ENCODE measurements around the gene PPP2R3A.

DNA sequence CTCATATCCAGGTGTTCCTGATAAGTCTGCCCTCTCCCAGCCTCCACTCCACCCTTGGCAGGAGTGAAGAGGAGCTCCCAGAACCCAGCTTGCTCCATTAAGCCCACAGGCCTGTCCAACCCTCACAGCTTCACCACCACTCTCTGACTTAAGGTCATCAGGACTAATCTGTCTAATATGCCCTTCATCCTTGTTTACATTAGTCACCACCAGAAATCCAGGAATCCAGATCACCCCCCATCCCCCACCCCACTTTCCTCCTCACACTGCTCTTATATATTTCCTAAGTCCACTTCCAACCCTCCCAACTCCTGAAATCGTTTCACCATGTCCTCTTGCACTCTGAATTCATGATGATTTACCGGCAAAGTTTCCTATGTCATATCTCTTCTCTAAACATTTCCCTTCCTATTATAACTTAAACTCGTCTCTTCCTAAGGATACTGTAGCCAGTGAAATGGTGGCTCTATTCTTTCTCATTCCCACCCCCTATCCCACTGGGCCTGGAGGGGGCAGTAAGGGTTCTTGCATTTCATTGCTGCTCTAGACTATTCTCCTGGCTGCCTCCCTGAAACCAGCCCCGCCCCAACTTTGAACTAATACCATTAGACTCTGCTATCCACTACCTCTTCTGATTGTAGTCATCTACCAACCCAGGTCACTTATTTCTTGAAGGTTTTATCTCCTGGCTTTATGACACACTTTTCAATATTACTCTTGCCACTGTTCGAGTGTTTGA is 43.4 kb downstream of the PPP2R3A start:
- no peak for TF ChIP-seq POLR2A (IDR thresholded peaks at IDR 0.05)
- TF ChIP-seq, protein P1, sequence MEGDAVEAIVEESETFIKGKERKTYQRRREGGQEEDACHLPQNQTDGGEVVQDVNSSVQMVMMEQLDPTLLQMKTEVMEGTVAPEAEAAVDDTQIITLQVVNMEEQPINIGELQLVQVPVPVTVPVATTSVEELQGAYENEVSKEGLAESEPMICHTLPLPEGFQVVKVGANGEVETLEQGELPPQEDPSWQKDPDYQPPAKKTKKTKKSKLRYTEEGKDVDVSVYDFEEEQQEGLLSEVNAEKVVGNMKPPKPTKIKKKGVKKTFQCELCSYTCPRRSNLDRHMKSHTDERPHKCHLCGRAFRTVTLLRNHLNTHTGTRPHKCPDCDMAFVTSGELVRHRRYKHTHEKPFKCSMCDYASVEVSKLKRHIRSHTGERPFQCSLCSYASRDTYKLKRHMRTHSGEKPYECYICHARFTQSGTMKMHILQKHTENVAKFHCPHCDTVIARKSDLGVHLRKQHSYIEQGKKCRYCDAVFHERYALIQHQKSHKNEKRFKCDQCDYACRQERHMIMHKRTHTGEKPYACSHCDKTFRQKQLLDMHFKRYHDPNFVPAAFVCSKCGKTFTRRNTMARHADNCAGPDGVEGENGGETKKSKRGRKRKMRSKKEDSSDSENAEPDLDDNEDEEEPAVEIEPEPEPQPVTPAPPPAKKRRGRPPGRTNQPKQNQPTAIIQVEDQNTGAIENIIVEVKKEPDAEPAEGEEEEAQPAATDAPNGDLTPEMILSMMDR (IDR thresholded peaks at IDR 0.05), result no peak

Measured in right lobe of liver (tissue), 4 donors.